GM19395 (cell line): ENCODE measurements around the gene BCAS1.
A peak's percentile ranks its signal among the peaks of the same experiment; 100 is the strongest.

Experiments
- ATAC-seq: cut with Tn5 transposase; IDR thresholded peaks from one replicate; pipeline ENCODE4 v1.9.1; 2021; ENCODE audit warnings: mild to moderate bottlenecking, moderate library complexity; ENCODE audit not compliant: unreplicated experiment

Gene BCAS1

GRCh38 chr20:54078296-54078984 lies 8.0 kb upstream of the BCAS1 start:
- peak; percentile 80 for ATAC-seq

GRCh38 chr20:54076259-54076658 lies 5.9 kb upstream of the BCAS1 start:
- ATAC-seq = no peak

GRCh38 chr20:54075322-54075721 lies 4.9 kb upstream of the BCAS1 start:
- ATAC-seq = no peak

- no peak for ATAC-seq
These were observed 4.1 kb upstream of the BCAS1 start for GRCh38 chr20:54074511-54074910.

GRCh38 chr20:54073288-54073687 lies 2.9 kb upstream of the BCAS1 start:
- no peak for ATAC-seq

GRCh38 chr20:54069501-54069971 lies 858 bp downstream of the BCAS1 start:
- no peak for ATAC-seq

- ATAC-seq = no peak
These were observed 1.4 kb downstream of the BCAS1 start for GRCh38 chr20:54068966-54069365.

GRCh38 chr20:54068495-54068894 lies 1.9 kb downstream of the BCAS1 start:
- no peak for ATAC-seq

- peak; percentile 76 for ATAC-seq
These were observed 2.7 kb downstream of the BCAS1 start for GRCh38 chr20:54067606-54068174.

GRCh38 chr20:54065601-54066038 lies 4.8 kb downstream of the BCAS1 start:
- ATAC-seq = no peak

- no peak for ATAC-seq
These were observed 5.5 kb downstream of the BCAS1 start for GRCh38 chr20:54064939-54065338.

- ATAC-seq = no peak
These were observed 6.3 kb downstream of the BCAS1 start for GRCh38 chr20:54063992-54064676.

- no peak for ATAC-seq
These were observed 6.8 kb downstream of the BCAS1 start for GRCh38 chr20:54063580-54063979.

- peak; percentile 42 for ATAC-seq
These were observed 7.5 kb downstream of the BCAS1 start for GRCh38 chr20:54062812-54063280.

- no peak for ATAC-seq
These were observed 9.1 kb downstream of the BCAS1 start for GRCh38 chr20:54061101-54061881.

GRCh38 chr20:54059691-54060364 lies 10.6 kb downstream of the BCAS1 start:
- no peak for ATAC-seq

- ATAC-seq = peak; percentile 62
These were observed 11.8 kb downstream of the BCAS1 start for GRCh38 chr20:54058420-54059139.

GRCh38 chr20:54056762-54057639 lies 13.4 kb downstream of the BCAS1 start:
- ATAC-seq = no peak

- no peak for ATAC-seq
These were observed 15.9 kb downstream of the BCAS1 start for GRCh38 chr20:54054516-54054915.
